Skeletal muscle cell (primary cell): ENCODE results near the gene ANKUB1.
A peak's percentile ranks its signal among the peaks of the same experiment; 100 is the strongest.

Source experiments
- DNase-seq: peaks from one replicate; pipeline ENCODE4 v3.0.0-alpha.2; 2010; ENCODE audit warnings: low read depth
- H3K4me3 ChIP-seq: 2 replicates; pipeline ENCODE4 v1.5.1; 2011; ENCODE audit warnings: low read depth, mild to moderate bottlenecking, control low read depth, low read length, moderate library complexity

The ANKUB1 gene

DNA sequence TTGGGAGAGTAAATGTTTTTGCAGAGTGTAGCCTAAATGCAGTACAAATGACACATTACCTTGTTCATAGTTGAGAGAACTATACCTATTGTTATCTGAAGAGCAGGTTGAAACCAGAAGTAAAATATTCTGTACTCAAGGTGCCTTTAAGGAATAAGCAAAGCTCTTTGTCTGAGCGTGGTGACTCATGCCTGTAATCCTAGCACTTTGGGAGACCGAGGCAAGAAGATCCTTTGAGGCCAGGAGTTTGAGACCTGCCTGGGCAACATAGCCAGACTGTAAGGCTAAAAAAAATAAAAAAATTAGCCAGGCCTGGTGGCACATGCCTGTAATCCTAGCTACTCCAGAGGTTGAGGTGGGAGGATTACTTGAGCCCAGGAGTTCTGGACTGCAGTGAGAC lies 18.5 kb upstream of the ANKUB1 start:
- DNase-seq, result no peak
- no peak overlapping the region for H3K4me3 ChIP-seq

DNA sequence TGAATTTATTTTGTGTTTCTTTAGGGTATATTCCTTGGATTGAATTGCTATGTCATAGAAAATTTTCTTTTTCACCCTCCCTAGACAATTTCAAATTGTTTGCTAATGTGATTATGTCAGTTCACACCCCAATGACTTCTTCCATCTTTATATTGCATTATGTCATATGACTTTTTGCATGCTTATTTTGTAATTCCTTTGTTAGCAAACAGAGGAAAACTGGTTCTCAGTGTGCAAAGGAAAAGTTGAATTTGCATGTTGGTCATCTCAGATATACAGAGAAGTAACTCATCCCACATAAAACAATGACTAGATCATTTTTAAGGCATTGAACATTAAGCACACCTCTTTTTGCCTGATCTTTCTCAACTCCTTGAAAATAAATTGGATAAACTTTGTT lies 17.3 kb upstream of the ANKUB1 start:
- no peak overlapping the region for H3K4me3 ChIP-seq
- no peak for DNase-seq

DNA sequence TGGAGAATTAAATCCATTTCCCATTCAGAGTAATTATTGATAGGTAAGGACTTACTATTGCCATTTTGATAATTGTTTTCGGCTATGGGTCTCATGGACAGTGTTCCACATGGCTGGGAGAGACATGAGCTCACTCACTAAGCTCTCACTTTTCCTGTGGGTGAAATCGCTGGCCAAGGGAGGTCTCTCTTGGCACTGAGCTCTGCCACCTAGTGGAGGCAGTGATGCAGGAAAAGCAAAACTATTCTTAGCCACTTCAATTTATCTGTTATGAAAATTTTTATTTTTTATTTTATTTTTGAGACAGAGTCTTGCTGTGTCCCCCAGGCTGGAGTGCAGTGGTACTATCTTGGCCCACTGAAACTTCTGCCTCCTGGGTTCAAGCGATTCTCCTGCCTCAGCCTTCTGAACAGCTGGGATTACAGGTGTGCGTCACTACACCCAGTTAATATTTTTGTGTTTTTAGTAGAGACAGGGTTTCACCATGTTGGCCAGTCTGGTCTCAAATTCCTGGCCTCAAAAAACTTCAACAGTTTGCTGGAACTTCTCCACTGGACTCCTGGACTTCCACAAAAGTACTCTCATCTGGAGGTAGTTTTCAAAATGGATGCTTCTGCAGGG lies 16.0 kb upstream of the ANKUB1 start:
- H3K4me3 ChIP-seq, result no peak overlapping the region
- peak; percentile 47 for DNase-seq

DNA sequence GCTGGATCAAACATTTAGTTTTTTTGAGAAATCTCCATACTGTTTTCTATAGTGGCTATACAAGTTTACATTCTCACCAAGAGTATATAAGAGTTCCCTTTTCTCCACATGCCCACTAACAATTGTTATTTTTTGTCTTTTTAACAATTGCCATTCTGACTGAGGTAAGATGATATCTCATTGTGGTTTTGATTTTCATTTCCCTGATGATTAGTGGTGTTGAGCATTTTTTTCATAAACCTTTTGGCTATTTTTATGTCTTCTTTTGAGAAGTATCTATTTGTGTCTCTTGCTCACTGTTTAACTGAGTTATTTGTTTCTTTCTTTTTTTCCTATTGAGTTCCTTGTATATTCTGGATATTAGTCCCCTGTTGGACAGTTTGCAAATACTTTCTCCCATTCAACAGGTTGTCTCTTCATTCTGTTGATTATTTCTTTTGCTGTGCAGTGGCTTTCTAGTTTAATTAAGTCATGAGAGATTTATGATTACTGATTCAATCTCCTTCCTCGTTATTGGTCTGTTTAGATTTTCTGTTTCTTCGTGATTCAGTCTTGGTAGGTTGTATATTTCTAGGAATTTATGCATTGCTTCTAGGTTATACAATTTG lies 13.9 kb upstream of the ANKUB1 start:
- H3K4me3 ChIP-seq, result no peak overlapping the region
- DNase-seq, result no peak

DNA sequence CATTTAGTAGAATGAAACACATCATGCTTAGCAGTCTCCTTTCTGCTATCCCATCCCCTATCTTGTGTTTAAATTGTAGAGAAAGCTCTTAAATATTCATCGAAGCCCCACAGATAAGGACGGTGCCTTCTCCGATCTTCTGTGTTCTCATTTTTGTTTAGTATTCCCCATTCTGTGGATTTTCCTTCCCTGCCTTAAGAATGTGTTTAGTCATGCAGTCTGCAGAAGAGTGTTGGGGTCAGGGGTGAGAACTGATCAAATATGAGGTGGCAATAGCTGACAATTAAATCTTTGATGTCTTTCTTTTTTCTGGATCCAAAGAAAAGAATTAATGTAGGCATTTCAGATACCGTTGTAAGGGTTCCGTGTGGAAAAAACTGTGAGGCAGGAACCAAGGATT lies 9.3 kb upstream of the ANKUB1 start:
- no peak for DNase-seq
- H3K4me3 ChIP-seq, result no peak overlapping the region

DNA sequence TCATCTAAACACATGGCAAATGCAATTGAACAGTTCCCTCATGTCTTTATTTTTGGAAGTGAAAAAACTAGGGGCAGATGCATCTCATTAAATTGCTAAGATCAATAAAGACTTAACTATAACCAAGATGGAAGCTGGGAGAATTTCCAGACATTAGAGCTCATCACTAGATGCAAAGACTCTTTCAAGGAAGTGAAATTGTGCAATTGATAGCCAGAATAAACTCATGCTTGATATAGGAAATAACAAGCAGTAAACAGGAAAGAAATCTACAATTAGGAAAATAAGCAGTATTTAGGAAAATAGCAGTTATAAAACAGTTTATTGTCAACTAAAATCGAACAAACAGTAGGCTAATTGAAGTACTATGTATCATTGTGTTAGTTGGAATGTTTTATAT lies 8.8 kb upstream of the ANKUB1 start:
- DNase-seq, result no peak
- H3K4me3 ChIP-seq, result no peak overlapping the region

DNA sequence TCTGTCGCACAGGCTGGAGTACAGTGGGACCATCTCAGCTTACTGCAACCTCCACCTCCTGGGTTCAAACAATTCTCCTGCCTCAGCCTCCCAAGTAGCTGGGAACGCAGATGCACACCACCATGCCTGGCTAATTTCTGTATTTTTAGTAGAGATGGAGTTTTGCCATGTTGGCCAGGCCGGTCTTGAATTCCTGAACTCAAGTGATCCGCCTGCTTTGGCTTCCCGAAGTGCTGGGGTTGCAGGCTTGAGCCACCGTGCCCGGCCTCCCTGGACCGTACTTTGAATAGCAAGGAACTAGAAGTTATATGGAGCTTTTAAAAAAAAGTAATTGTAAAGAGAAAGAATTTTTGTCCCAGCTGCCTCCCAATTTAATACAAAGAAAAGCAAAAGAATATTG lies 8.3 kb upstream of the ANKUB1 start:
- no peak for DNase-seq

DNA sequence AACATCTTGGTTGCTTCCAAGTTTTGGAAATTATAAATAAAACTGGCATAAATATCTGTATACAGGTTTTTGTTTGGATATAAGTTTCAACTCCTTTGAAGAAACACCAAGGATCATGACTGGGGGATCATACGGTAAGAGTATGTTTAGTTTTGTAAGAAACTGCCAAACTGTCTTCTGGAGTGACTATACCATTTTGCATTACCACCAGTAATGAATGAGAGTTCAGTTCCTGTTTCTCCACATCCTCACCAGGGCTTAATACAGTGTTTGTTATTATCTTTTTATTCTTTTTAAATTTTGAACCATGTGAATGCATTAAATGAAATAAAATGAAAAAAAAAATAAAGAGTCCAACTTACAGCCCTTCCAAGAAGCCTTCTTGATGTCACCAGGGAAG lies 3.7 kb upstream of the ANKUB1 start:
- no peak for DNase-seq
- no peak overlapping the region for H3K4me3 ChIP-seq

More for the DNA sequence above, 8.3 kb upstream of the ANKUB1 start:
- H3K4me3 ChIP-seq, result no peak overlapping the region

DNA sequence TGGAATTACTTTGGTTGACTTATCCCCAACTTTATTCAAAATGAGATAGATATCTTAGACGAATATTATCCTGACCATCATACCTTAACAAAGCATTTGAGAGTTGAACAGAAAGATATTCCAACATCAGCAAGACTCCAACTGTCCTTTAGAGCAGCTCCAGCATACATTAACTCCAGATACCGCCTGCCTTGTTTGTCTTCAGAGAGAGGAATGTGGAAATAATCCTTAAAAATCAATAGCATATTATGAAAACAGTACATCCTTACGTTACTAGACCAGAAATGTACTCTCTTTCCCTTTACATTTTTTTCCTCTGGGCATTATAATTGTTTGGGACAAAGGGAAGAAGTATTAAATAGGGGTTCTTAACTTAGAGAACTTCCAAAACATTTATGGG lies 1.7 kb downstream of the ANKUB1 start:
- no peak overlapping the region for H3K4me3 ChIP-seq
- no peak for DNase-seq

DNA sequence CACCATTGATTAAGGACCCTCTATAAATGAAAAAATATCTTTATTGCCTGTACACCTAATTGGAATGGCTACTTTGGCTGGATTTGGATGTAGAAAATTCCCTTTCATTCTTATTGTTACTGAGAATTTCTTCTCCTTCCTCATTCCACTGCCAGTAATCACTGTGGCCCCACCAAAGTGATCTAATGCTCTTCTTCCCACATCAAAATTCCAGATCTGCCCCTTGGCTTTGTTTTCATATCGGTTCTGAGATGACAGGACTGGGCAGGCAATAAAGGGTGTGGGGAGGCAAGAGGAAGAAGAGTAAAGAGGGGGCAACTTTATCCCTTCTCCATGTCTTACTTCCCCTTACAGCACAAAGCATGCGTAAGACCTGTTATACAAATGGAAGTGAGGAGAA lies 2.1 kb downstream of the ANKUB1 start:
- DNase-seq, result no peak
- H3K4me3 ChIP-seq, result no peak overlapping the region

DNA sequence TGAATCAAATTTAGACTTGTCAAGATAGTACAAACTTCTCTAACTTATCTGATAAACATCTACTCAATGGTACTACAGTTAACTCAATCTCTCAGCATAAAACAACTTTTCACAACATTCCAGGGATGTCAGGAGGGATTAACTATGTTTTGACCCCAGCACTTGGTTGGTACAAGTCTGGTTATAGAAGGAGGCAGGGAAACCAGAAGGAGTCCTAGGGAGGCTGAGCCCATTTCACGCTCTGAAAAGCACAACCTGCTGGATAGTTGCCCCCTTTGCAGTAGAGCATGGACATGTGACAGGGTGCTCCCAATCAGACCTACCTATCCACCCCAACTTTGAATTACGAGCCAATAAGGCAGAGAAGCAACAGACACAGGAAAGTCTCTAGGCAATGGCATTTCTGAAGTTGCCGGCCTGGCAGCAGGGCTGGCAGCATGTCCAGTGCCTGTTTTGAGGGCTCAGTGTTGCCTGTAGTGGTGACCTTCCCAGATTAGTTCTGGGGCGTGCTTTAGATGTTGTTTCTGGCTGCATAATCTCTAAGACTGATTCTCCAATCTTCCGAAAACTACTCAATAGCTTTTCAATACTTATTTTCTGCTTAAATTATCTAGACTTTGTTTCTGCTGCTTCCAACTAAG lies 8.2 kb downstream of the ANKUB1 start:
- peak; percentile 24 for DNase-seq
- no peak overlapping the region for H3K4me3 ChIP-seq

DNA sequence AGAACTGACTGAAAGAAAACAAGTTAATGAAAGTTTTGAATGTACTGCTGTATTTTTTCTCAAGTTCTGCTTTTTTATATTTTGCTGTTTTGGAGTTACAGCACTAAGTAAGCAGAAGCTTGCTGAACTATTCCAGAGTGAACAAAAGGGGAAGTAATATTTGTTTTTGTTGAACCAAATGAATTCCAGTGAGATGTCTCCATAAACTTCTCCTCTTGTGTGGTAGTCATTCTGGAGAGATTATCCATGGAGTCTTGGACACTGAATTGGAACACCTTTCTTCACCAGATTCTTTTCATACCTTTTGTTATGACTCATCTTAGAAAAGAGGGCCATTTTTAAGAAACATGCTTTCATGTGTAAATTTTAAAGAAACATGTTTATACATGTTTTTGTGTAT lies 8.8 kb downstream of the ANKUB1 start:
- peak; percentile 48 for DNase-seq
- H3K4me3 ChIP-seq, result no peak overlapping the region

DNA sequence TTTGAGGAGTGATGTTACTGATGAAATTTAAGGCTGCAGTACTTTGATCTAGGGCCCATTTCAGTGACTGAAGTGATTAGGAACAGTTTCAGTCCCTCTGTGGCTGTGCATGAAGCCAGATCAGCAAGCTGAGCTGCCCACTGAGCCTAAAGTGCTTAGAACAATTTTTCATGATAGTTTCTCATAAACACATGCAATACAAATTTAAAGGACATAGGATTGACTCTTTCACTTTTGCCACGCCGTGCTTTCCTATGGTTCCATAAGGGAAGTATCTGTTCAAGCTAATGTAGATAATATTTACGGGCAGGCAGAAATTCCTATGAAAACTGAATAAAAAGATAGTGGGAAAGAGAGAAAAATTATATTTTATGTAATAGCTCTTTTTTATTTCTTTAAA lies 10.6 kb downstream of the ANKUB1 start:
- H3K4me3 ChIP-seq, result no peak overlapping the region
- DNase-seq, result no peak

DNA sequence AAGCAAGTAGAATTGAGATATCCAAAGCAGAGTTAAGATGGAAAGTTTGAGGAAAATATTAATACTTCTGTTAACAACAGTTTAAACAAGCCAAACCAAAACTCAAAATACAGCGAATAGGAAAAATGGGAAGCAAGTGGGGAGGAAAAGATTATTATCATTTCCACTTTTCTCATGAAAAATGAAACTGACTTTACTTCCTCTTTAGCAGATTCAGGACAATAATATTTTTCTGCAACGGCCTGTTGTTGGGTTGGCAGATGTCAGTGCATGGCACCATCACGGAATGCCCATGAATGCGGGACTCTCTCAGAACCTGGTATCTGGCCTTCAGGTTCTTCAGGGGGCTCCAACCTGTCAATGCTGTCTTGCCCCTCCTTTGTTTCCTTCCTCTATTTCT lies 11.1 kb downstream of the ANKUB1 start:
- H3K4me3 ChIP-seq, result no peak overlapping the region
- DNase-seq, result no peak

DNA sequence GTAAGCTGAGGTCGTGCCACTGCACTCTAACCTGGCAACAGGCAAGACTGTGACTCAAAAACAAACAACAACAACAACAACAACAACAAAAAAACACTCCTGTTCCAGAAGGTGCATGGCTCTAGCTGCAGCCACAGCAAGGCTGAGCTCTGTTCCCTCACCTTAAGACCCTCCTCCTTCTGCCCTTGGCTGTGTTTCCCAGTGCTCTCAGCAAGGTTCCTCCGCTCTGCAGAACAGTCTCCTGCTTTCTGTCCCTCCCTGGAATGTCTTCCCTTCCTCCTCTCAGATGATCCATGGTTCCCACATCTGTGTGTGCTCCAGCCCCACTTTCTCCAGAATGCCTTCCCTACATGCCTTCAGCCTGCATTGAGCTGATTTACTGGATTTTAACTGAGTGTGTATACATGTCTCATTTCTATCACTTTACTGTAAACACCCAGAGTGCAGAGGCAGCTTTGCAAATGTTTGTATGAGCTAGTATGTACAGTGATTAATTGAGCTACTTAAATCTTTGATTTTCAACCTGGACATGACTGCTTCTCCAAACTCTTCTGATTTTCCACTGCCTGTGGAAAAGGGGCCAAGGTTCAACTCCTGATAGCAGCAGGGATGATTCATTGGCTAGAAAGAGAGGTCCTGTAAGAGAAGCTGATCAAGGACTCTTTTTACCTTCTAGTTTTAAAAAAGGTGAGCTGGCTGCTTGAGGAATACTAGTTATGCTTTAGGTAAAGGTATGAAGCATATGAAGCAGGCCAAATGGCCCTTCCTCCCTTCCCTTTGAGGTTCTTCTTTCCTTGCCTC lies 14.7 kb downstream of the ANKUB1 start:
- no peak for DNase-seq
- no peak overlapping the region for H3K4me3 ChIP-seq

DNA sequence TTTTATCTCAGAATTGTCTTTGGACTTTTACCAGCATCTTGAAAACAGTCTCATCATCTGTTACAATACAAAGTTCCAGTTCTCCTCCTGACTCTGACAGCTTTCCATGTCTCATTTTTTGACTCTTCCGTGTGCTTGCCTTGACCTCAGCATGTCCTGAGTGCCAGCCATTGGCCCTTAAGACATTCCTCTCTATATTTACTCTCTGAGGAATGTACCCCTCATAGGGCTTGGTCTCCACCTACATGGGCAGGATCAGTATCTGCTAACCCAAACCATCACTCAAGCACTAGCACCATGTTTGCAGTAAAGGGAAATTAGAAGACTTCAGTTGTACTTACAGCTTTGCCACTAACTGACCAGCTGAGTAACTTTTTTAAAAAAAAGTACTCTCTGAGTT lies 16.2 kb downstream of the ANKUB1 start:
- H3K4me3 ChIP-seq, result no peak overlapping the region
- no peak for DNase-seq

DNA sequence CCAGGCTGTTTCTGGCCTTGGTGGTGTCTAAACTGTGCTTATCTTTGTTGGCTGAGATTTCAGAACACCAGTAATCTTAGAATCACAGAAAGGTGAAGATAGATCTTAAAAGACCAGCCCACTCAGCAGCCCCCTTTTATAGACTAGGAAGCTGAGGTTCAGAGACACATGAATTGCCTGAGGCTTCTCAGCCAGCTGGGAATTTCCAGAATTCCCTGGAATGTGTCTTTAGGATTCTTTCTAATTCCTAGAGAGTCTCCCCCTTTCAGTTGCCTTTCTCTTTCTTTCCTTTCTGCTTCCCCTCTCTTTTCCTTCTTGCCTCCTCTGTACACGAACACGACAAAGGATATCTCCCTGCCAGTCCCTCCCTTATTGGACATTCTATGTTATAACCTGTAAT lies 19.5 kb downstream of the ANKUB1 start:
- DNase-seq, result no peak
- no peak overlapping the region for H3K4me3 ChIP-seq

DNA sequence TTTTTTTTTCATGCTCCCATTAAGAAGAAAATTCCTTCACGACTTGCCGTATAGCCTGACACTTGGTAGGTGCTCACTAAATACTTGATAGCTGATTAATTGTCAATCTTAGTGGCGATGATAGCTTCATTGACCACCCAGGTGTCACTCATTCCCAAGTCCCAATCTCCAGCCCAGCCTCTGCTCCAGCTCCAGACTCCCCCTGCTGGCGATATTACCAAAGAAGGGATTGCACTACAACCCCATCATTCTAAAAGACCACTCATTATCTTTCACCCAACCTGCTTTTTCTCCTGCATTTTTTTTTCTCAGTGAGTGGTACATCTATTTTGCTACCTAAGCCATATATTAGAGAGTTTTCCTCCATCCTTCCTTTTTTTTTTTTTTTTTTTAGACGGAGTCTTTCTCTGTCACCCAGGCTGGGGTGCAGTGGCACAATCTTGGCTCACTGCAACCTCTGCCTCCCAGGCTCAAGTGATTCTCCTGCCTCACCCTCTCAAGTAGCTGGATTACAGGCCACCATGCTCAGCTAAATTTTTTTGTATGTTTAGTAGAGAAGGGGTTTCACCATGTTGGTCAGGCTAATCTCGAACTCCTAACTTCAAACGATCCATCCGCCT lies 20.6 kb downstream of the ANKUB1 start:
- DNase-seq, result no peak
- no peak overlapping the region for H3K4me3 ChIP-seq

DNA sequence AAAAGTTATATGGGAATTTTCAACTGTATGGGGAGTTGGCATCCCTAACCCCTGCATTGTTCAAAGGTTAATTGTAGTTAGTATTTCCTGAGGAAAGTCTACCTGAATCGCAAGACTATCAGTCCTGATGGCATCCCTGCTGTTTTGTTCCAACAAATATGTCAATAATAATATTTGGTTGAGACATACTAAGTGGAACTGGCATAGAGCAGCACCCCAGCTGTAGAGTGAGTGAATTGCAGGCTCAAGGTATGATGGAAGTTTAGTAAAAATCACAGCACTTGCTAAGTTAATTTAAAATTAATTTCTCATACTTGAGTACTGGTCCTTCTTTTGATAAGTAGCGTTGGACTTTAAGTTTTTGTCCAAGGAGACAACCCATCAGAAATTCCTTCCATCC lies 22.1 kb downstream of the ANKUB1 start:
- DNase-seq, result no peak
- no peak overlapping the region for H3K4me3 ChIP-seq

DNA sequence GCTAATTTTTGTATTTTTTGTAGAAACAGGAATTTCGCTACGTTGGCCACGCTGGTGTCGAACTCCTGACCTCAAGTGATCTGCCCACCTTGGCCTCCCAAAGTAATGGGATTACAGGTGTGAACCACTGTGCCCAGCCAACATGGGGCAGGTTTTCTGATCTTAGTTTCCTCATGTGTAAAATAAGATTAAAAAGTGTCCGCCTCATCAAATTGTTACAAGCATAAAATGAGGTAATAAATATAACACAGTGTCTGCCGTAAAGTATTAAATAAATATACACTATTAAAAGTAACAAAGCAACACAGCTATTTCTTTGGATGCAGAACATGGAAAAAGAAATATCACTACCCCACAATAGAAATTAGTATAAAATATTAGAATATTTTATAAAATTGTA lies 23.6 kb downstream of the ANKUB1 start:
- no peak overlapping the region for H3K4me3 ChIP-seq
- no peak for DNase-seq
